Neural cell (in vitro differentiated cells): ENCODE measurements around the gene WRNIP1.

ENCODE experiments used
- CTCF ChIP-seq: fragments of 450-650 bp; IDR thresholded peaks from 2 replicates; pipeline ENCODE4 v1.5.1; 2014; ENCODE audit warnings: antibody characterized with exemption, mild to moderate bottlenecking, moderate library complexity; ENCODE audit not compliant: poor library complexity, severe bottlenecking
- EP300 ChIP-seq: fragments of 450-650 bp; conservative IDR thresholded peaks from 2 replicates; pipeline ENCODE4 v1.6.1; 2014; ENCODE audit warnings: antibody characterized with exemption, mild to moderate bottlenecking, moderate library complexity; ENCODE audit not compliant: poor library complexity, severe bottlenecking
- EZH2 ChIP-seq: fragments of 200-600, 300-800 bp; shearing (Covaris generic), sonication (generic); IDR thresholded peaks from 2 replicates; pipeline ENCODE4 v1.6.1; 2014; ENCODE audit warnings: antibody characterized with exemption, low read length, borderline replicate concordance, mild to moderate bottlenecking; ENCODE audit not compliant: insufficient read depth, poor library complexity, severe bottlenecking
- MXI1 ChIP-seq: fragments of 450-650 bp; conservative IDR thresholded peaks from 2 replicates; pipeline ENCODE4 v1.6.1; 2014; ENCODE audit warnings: antibody characterized with exemption, mild to moderate bottlenecking; ENCODE audit not compliant: poor library complexity, severe bottlenecking
- POLR2AphosphoS5 ChIP-seq: IDR thresholded peaks from 2 replicates; pipeline ENCODE4 v1.6.1; 2012
- RAD21 ChIP-seq: fragments of 450-650 bp; conservative IDR thresholded peaks from 2 replicates; pipeline ENCODE4 v1.6.1; 2014; ENCODE audit warnings: antibody characterized with exemption, mild to moderate bottlenecking, moderate library complexity
- REST ChIP-seq: IDR thresholded peaks from 2 replicates; pipeline ENCODE4 v1.6.1; 2012; ENCODE audit warnings: borderline replicate concordance
- TAF1 ChIP-seq: IDR thresholded peaks from 2 replicates; pipeline ENCODE4 v1.6.1; 2012; ENCODE audit warnings: low read depth

- no peak for TF ChIP-seq RAD21
- TF ChIP-seq CTCF: no peak
- TF ChIP-seq MXI1: no peak
- TF ChIP-seq POLR2AphosphoS5: no peak
- TF ChIP-seq EP300: no peak
- TF ChIP-seq EZH2: no peak
- no peak for TF ChIP-seq TAF1
- no peak for TF ChIP-seq REST
Measured at GRCh38 chr6:2753743-2754142, 11.4 kb upstream of the WRNIP1 start.
